Limb (tissue), 2 donors: ENCODE measurements around the gene AMZ1.
"Not testable (repeated sequence)": the region's sequence is repeated elsewhere in the genome, so short reads cannot be mapped to it uniquely, and the experiment has no call there.

ENCODE experiments used
- DNase-seq, 2 donors: peaks; one replicate each; pipeline ENCODE4 v3.0.0-alpha.2; 2016; ENCODE audit errors: extremely low spot score in 2 of 2

Gene AMZ1

DNA sequence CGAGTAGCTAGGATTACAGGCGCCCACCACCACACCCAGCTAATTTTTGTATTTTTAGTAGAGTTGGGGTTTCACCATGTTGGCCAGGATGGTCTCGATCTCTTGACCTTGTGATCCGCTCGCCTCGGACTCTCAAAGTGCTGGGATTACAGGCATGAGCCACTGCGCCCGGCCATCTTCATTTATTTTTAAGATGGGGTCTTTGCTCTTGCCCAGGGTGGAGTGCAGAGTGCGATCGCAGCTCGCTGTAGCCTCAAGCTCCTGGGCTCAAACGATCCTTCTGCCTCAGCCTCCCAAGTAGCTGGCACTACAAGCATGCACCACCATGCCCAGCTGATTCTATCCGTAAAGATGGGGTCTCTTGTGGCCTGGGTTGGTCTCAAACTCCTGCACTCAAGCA lies 39.2 kb downstream of the AMZ1 start:
- DNase-seq = not testable (repeated sequence)

DNA sequence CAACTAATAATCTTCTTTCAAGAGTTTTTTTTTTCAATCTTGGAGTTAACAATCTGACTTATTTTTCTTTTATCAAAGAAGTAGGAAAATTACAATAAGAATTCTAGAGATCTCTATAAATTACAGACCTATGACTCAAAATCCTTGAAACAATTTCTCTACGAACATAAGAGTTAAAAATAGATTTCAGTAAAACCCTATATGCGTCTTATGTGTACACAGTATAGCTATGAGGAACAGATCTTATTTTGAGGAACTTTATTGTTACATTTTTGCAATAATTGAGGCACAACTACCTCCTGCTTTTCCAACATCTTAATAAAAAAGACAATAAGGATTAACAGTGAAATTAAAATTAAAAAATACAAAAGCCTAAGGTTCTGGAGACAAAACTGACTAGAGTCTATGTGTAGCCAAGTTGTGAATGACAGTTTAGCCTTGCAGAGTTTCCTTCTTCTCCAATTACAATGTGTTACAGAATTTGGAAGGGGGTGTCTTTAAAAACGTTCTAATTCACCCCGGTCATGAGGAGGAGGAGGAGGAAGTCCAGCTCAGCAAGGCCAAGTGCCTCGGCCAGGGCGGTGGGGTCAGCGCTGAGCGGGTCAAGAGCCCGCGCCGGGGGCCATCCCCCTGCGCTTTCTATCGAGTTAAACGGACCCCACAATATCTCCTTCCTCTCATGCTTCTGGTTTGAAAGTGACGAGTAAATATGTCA lies 40.5 kb downstream of the AMZ1 start:
- DNase-seq = no peak

DNA sequence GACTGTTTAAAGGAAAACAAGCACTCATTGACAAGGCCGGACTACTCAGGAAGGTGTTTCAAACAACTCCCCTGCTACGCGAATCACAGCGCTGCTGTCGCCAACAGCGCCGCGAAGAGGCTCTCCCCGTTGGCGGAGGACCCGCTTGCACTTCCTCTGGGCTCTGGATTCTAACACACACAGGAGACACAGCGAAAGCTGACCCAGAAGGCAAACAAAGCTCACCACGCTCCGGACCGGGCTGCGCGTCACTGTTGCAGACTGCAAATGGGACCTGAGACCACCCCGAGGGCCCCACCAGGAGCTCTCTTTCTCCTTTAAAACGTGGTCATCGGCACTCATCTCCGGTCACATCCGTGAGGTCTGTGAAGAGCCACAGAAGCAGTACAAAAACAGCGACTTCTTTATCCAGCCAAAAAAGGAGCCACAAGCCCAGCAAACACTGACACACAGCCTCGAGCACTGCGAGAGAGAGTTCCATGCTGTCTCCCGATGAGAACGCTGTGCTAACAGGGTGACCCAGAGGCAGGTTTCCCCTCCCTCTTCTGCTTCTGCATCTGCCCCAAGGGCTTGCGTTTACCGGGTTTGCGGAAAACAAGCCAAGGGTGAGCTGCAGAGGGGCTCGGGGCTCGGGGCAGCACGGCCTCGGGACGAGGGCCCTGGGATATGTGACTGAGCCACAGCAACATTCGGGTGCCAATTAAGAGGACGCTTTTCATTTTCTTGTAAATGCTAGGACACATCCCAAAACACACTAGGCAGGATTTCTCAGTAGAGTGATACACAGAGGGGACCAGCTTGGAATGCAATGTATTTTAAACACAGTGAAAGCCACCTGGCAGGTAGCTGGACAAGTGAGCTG lies 41.3 kb downstream of the AMZ1 start:
- no peak for DNase-seq

DNA sequence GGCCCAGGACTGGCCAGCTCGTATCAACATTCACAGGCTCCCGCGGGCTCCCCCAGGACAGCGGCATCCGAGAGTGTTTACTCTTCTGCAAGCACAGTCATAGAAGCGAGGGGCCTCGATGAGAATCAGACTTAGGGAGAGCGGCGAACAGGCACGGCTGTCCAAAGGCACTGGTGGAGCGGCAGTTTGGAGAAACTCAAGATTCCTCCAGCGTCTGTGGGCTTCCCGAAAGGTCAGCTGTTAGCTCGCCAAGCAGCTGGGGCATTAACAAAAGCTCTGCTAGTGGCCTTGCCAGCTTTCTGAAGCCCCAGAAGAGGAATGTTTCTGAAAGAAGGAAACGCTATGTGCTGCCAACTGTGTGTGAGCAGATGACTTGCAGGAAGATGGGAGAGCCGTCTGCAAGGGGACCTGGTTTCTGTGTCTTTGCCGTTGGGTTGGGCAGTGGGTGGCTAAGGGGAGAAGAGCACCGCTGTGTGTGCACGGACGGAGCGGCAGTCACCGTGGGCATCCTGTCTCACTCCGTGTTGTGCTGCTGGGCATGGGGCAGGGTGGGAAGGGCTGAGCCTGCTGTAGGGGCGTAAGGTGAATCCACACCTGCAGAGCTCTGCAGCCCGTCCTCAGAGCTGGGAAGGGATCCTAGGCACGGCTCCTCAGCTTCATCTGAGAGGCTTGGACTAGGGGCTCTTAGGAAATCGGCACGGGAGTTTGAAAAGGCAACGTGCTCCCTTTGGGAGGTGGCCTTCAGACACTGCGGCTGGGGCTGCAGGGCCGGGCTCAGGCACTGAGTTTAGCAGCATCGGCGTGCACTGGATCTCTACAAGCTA lies 42.1 kb downstream of the AMZ1 start:
- peak in 1 of 2 donors; percentile 49 for DNase-seq

DNA sequence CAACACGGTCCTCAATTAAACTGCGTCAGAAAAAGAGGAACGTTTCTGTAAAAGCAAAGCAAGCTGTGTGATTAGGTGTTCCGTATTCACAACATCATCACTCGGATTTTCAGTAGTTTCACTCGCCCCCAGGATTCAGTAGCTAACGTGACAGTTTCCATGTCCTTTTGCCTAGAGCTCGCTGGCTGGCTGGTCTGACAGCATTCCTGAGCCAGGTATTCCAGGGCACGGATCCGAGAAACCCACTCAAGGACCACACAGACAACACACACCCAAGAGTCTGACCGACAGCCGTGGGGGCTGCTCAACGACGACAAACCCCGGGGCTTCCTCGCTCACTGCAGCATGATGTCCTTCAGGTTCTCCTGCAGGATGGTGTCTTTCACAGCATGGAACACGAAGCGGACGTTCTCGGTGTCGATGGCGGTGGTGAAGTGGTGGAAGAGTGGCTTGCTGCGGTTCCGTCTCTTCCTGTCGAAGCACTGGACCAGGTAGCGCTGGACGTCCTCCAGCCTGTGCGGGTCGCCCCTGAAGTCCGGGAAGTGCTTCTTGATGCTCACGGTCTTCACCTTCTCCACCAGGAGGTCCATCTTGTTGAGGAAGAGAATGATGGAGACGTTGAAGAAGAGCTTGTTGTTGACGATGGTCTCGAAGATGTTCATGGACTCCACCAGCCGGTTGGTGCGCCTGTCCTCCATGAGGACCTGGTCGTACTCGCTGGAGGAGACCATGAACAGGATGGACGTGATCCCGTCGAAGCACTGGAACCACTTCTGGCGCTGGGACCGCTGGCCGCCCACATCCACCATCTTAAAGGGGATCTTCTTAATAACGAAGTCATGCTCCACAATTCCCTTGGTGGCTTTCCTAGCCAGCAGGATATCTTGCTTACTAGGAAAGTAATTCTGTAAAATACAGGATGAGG lies 43.1 kb downstream of the AMZ1 start:
- no peak for DNase-seq

DNA sequence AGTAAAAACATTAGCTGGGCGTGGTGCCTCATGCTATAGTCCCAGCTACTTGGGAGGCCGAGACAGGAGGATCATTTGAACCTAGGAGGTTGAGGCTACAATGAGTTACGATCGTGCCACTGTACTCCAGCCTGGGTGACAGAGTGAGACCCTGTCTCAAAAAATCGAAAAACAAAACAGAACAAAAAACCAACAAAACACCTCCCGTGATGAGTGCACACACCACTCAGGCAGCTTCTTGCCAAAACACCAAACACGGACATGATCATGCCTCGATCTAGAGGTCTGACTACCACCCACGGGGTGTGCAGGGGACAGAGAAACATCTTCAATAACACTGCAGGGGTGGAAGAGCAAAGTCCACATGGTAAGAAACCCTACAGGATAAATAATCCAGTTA lies 44.4 kb downstream of the AMZ1 start:
- DNase-seq = no peak

DNA sequence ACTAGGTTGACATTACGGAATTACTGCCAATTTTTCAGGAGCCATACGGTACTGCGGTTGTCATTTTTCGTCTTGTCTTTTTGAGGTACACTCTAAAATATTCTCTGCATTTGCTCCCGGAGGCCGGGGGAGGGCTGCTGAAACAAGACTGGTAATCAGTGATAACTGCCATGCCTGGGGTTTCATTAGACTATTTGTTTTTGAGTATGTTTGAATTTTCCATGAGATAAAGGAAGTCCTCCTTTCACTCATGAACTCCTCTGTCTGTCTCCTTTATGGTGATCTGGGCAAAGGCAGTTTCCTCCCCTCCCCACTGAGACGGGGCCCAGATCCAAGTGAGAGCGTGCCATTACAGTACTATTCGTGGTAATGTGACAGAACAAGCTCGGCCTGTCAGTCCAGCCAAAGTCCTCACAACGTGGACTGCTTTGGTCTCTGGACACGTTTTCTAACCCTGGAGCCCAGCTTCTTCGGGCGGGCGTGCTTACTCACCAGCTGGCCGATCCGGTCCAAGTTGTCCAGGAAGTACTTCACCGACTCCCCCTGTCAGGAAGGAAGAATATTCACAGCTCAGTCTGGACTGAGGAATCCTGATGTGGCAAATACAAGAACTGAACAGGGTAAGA lies 45.1 kb downstream of the AMZ1 start:
- DNase-seq = no peak

DNA sequence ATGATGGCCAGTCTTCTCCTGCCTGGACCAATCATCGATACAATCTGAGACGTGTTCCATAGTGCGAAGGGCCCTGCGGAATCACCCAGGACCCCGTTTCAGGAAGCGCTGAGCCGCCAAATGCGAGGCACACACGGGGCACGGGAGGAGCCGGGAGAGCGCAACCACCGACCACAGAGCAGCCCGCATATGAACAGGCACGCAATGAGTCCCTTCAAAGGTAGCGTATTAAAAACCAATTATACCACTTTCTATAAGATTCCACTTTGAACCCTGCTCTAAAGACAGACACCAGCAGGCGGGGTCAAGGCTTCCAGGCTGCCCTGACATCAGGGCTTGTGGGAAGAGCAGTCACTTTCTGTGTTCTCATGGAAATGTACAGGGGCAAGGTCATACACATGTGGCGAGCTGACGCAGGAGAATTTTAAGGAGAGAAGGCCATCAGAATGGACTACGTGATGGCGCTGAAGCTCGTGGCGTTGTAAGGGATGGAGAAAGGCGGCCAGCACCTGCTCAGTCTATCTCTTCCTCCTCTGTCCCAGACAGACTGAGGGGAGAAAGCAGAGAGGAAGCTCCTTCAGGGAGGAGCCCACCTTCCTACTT lies 46.2 kb downstream of the AMZ1 start:
- no peak for DNase-seq

DNA sequence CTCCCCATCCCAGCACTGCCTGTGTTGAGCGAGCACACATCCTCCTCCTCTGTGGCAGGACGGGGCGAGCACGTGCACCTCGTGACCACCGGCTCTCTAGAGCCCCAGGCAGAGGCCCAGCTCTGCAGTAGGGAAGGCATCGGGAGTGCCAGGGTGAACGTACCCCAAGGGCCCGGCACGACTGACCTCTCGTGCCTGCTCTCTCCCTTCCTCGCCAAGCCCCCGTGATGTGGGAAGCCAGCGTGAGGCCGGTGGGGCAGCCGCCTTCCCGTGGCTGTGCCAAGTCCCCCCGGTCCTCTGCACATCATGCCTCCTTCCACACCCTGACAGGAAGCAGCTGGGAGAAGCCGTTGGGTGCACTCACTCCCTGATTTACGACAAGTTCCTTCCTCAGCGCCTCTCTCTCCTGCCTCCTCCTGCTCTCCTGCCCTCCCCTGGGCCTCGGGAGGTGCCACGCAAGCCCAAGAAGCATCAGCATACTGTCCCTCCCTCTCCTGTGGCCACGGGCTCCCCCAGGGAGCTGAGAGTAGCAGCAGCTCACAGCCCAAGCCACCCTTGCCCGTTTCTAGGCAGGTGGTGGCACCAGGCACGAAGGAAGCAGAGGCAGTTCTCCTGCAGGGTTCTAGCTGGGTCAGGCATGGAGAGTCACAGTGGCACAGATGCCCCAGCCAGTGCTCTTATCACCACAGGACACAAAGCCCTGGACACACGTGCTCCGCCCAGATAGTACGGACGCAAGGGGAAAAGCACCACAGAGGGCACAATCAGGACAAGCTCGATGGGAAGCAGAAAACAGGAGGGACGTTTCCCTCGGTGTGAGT lies 47.0 kb downstream of the AMZ1 start:
- DNase-seq = no peak

DNA sequence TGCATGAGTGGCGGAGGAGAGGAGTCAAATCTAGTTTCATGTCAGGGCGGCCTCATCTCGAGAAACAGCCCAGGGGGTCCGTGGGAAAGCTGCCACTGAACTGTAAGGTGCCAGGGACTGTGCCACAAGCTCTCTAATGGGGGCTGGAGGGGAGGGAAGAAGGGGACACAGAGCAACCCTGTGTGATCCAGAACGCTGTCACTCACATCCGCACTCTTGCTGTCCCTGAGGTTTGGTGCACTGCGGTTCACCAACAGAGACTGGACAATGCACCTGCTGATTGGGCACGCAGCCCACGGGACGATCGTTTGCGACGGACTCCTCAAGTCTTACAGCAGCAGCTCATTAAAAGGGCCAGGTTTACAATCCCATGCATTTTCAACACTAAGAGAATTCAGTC lies 47.7 kb downstream of the AMZ1 start:
- no peak for DNase-seq

DNA sequence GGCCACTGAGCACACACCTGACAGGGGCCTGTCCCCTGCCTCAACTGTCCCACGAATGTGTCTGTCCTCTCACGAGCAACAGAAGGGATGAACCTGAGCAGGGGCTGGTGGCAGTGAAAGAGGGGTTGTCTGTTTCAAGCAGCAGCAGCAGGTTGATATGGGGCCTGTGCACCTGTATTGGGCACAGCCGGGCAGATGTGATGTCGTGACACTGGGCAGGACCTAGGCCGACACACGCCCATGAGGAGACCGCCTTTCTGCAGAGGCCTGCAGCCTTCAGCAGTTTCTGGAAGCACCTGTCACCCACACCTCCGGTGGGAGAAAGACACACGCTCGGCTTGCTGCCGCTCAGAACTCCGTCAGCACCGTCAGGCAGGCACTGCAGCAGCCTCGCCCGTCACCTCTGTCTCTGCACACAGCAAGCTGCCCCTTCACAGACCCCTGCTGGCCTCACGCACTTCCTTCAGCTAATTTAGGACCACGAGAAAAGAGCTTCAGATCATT lies 48.5 kb downstream of the AMZ1 start:
- DNase-seq = no peak

DNA sequence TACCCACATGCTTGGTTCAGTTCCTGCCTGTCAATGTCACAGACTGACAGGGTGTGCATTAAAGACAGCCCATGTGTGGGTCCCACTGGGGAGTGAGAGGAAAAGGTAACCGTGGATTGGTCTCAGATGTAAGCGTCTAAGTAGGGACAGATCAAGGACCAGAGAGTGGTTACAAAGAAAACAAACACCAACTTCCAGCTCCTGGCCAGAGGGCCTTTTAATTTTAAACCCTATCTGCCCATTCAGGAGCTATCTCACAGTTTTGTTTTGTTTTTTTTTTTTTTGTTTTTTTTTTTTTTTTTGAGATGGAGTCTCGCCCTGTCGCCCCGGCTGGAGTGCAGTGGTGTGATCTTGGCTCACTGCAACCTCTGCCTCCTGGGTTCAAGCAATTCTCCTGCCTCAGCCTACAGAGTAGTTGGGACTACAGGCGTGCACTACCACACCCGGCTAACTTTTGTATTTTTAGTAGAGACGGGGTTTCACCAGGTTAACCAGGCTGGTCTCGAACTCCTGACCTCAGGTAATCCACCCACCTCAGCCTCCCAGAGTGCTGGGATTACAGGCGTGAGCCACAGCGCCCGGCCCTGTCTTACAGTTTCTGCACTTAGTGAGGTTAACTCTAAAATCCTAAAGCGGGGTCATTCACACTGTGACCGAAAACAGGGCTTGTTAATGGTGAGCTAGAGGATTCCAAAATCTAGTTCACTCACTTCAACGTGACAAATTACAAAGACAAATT lies 49.2 kb downstream of the AMZ1 start:
- DNase-seq = not testable (repeated sequence)

DNA sequence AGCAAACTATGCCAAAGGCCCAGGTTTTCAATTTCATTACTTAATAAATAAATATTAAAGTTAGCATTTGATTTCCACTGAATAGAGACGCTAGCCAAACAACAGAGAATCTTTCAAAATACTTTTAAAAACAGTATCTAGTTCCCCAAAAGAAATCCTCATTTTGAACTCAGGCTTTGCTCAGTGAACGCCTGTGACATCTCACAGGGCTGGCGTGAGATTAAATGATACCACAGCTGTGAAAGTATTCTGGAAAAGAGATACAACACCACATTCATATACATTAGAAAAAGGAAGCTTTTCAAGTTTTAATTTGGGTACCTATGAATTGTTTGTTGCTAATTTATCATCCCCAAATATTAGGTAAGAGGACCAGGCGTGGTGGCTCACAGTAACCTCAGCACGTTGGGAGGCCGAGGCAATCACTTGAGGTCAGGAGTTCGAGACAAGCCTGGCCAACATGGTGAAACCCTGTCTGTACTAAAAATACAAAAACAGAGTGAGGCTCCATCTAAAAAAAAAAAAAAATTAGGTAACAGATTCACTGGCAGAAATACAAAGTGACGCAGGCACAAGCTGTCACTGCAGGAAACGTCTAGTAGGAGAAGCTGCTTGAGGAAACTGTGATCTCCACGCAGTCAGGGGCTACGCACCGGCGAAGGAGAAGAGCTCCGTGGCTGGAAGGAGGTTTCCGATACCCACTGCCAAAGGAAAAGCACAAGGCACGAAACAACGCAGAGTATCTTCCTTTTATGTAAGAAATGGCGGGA lies 50.0 kb downstream of the AMZ1 start:
- no peak for DNase-seq

DNA sequence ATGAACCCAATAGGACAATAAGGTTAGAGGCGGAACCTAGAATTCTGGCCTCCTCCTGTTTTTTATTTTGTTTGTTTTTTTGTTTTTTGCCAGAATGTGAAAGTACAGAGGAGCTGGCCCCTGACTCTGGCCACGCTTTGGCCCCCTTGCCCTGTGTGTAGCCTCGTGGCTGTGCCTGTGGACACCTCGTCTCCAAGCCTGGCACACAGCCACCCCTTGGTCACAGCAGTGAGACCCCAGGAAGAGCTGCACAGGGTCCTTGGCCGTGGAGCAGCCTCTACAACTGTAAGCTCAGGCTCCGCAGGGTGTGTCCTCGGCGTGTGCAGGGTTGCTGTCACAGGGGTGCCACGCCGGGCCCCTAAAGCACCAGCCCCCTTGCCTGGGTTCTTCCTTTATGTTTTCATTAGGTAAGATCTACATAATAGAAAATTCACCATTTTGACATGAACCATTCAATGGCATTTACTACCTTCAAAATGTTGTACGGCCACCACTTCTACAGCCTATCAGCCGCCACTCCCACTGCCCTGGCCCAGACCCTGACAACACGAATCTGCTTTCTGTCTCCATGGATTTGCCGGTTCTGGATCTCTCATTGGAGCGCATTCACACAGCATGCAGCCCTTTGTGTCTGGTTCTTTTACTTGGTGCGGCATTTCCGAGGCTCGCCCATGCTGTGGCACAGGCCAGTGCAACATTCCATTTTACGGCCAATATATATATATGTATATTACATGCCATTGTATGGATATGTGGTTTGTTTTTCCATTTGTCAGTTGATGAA lies 51.0 kb downstream of the AMZ1 start:
- no peak for DNase-seq

DNA sequence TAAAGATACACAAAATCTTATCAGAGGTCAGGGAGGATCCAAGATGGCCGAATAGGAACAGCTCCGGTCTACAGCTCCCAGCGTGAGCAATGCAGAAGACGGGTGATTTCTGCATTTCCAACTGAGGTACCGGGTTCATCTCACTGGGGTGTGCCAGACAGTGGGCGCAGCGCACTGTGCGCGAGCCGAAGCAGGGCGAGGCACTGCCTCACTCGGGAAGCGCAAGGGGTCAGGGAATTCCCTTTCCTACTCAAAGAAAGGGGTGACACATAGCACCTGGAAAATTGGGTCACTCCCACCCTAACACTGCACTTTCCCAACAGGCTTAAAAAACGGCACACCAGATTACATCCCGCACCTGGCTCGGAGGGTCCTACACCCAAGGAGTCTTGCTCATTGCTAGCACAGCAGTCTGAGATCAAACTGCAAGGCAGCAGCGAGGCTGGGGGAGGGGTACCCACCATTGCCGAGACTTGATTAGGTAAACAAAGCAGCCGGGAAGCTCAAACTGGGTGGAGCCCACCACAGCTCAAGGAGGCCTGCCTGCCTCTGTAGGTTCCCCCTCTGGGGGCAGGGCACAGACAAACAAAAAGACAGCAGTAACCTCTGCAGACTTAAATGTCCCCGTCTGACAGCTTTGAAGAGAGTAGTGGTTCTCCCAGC lies 55.7 kb downstream of the AMZ1 start:
- DNase-seq = not testable (repeated sequence)

DNA sequence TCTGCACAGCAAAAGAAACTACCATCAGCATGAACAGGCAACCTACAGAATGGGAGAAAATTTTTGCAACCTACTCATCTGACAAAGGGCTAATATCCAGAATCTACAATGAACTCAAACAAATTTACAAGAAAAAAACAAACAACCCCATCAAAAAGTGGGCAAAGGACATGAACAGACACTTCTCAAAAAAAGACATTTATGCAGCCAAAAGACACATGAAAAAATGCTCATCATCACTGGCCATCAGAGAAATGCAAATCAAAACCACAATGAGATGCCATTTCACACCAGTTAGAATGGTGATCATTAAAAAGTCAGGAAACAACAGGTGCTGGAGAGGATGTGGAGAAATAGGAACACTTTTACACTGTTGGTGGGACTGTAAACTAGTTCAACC lies 60.7 kb downstream of the AMZ1 start:
- not testable (repeated sequence) for DNase-seq
